SU-DHL-6 (cell line): ENCODE results near the gene HNRNPM.

Experiments
- EZH2phosphoT487 ChIP-seq: fragments of 200-600 bp; sonication (generic), shearing (Covaris generic); conservative IDR thresholded peaks from 2 replicates; pipeline ENCODE4 v1.6.1; 2018; ENCODE audit warnings: mild to moderate bottlenecking, antibody characterized with exemption, low read length, moderate library complexity, mixed read lengths
- TF ChIP-seq, protein P1 (sequence below): fragments of 200-600 bp; sonication (generic); IDR thresholded peaks from one replicate; pipeline ENCODE4 v1.5.1; 2017; ENCODE audit warnings: antibody characterized with exemption, mild to moderate bottlenecking, low read length, moderate library complexity; ENCODE audit not compliant: insufficient read depth, poor library complexity, severe bottlenecking

DNA sequence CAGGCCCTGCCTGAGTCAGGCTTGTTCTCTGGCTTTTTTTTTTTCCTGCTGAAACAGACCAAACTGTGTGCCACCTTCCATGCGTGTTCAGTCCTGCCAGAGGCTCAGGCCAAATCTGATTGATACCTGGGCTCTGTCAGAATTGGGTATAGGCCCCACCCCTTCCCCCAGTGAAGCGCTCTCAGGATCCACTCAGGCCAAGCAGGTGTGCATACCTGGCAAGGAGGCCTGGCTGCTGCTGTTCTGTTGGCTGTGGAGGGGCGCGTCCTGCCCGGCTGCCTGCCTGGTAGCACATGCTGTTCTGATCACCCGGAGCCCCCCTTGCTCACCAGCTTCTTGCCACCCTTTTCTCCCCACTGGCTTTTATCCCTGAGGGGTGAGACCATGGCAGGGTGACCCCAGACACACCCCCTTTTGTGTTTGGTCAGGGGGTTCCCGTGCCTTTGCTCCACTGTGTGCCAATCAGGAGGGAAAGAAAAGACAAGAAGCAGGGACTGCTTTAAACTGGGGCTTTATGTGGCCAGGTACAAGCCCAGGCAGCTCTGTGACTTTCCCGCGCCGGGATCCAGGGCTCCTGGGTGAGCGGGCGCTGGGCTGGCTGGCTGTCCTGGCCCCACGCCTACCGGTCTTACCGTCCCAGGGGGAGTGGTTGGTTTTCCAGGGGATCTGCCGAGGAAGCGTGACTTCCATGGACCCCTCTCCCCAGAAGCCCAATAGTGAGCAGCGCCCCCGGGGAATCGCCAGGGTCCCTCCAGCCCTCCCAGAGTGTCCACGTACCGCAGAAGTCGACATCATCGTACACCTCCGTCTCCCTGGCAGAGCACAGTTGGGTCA is 45.0 kb downstream of the HNRNPM start:
- TF ChIP-seq, protein P1, sequence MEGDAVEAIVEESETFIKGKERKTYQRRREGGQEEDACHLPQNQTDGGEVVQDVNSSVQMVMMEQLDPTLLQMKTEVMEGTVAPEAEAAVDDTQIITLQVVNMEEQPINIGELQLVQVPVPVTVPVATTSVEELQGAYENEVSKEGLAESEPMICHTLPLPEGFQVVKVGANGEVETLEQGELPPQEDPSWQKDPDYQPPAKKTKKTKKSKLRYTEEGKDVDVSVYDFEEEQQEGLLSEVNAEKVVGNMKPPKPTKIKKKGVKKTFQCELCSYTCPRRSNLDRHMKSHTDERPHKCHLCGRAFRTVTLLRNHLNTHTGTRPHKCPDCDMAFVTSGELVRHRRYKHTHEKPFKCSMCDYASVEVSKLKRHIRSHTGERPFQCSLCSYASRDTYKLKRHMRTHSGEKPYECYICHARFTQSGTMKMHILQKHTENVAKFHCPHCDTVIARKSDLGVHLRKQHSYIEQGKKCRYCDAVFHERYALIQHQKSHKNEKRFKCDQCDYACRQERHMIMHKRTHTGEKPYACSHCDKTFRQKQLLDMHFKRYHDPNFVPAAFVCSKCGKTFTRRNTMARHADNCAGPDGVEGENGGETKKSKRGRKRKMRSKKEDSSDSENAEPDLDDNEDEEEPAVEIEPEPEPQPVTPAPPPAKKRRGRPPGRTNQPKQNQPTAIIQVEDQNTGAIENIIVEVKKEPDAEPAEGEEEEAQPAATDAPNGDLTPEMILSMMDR = no peak
- TF ChIP-seq EZH2phosphoT487 = no peak
